GM12878 (cell line): ENCODE data around the gene MUSK. TPM values are rescaled to one million over a fixed set of nuclear protein-coding genes. Genes with fewer than 3 reads are reported as not detected.
A peak's percentile ranks its signal among the peaks of the same experiment; 100 is the strongest.

ENCODE experiments used
- BCLAF1 ChIP-seq: fragments of 450-650 bp; IDR thresholded peaks from 2 replicates; pipeline ENCODE4 v1.6.1; 2017; ENCODE audit warnings: antibody characterized with exemption, mild to moderate bottlenecking, moderate library complexity
- BMI1 ChIP-seq: fragments of 450-650 bp; IDR thresholded peaks from 2 replicates; pipeline ENCODE4 v1.6.1; 2016; ENCODE audit warnings: mild to moderate bottlenecking, moderate library complexity, borderline replicate concordance
- FOS ChIP-seq: IDR thresholded peaks from 3 replicates; pipeline ENCODE4 v1.6.1; 2011; ENCODE audit warnings: borderline replicate concordance; ENCODE audit not compliant: insufficient read length; ENCODE audit errors: extremely low read depth
- FOXK2 ChIP-seq: fragments of 450-650 bp; IDR thresholded peaks from 2 replicates; pipeline ENCODE4 v1.6.1; 2017; ENCODE audit warnings: mild to moderate bottlenecking, moderate library complexity
- MEF2B ChIP-seq: fragments of 450-650 bp; IDR thresholded peaks from 2 replicates; pipeline ENCODE4 v1.6.1; 2018; ENCODE audit warnings: mild to moderate bottlenecking, moderate library complexity; ENCODE audit not compliant: partially characterized antibody, poor library complexity, severe bottlenecking
- MTA3 ChIP-seq: IDR thresholded peaks from 2 replicates; pipeline ENCODE4 v1.6.1; 2012; ENCODE audit warnings: low read length, inconsistent platforms, borderline replicate concordance
- POLR2AphosphoS2 ChIP-seq: IDR thresholded peaks from 2 replicates; pipeline ENCODE4 v1.6.1; 2011; ENCODE audit warnings: low read depth, mild to moderate bottlenecking, low read length, improper control_type of control experiment, moderate library complexity
- SMC3 ChIP-seq: IDR thresholded peaks from 2 replicates; pipeline ENCODE4 v1.6.1; 2011; ENCODE audit warnings: low read length, improper control_type of control experiment, borderline replicate concordance
- SPI1 ChIP-seq: IDR thresholded peaks from 2 replicates; pipeline ENCODE4 v1.6.1; 2011; ENCODE audit warnings: low read depth, mild to moderate bottlenecking, low read length, moderate library complexity, borderline replicate concordance; ENCODE audit not compliant: insufficient read depth
- ZBTB40 ChIP-seq: fragments of 450-650 bp; IDR thresholded peaks from 2 replicates; pipeline ENCODE4 v1.6.1; 2016; ENCODE audit warnings: mild to moderate bottlenecking, moderate library complexity, borderline replicate concordance
- polyA plus RNA-seq, 11 experiments: library from polyadenylated mRNA; depleted of rRNA in 4 of 11; unstranded in 6 of 11; stranded (reverse) in 5 of 11; fragments of >200 nt; fragmentation: Nextera tagmentation in 4 of 11; fragmentation: Illumina TruSeq in 1 of 11; extraction: Ambion mirVana in 4 of 11; extraction: Trizol in 1 of 11; gene quantifications; 1 replicate in 1 of 11; 2 replicates in 10 of 11; pipeline versions ENCODE4 v1.2.1 to v1.2.3, GENCODE V29; 2011 to 2016; ENCODE audit warnings: inconsistent platforms in 2 of 11, missing spikeins in 2 of 11, low read depth in 1 of 11
- total RNA-seq, 4 experiments: library from RNA; depleted of rRNA in 3 of 4; stranded (reverse); fragments of >200 nt in 3 of 4; fragmentation: Illumina TruSeq in 1 of 4; extraction: Trizol in 1 of 4; gene quantifications; 2 replicates each; pipeline versions ENCODE4 v1.2.1 to v1.2.3, GENCODE V29; 2013 to 2021
- TF ChIP-seq, protein P1 (sequence below): fragments of 150-350 bp; IDR thresholded peaks from 2 replicates; pipeline ENCODE4 v1.6.1; 2014; ENCODE audit warnings: mild to moderate bottlenecking, low read depth, low read length
- TF ChIP-seq, protein P2 (sequence below): IDR thresholded peaks from 2 replicates; pipeline ENCODE4 v1.6.1; 2012; ENCODE audit warnings: improper control_type of control experiment, low read depth, low read length; ENCODE audit not compliant: insufficient replicate concordance
- TF ChIP-seq, protein P3 (sequence below): fragments of 450-650 bp; IDR thresholded peaks from 2 replicates; pipeline ENCODE4 v1.6.1; 2017; ENCODE audit warnings: mild to moderate bottlenecking

Gene MUSK
- total and polyA plus RNA-seq, 10 of the 15 experiments (the other 5 are each of a cell fraction or from before 2014, with no cell fraction given): 0.04 to 0.19 (median 0.10) TPM; not detected in 5

DNA sequence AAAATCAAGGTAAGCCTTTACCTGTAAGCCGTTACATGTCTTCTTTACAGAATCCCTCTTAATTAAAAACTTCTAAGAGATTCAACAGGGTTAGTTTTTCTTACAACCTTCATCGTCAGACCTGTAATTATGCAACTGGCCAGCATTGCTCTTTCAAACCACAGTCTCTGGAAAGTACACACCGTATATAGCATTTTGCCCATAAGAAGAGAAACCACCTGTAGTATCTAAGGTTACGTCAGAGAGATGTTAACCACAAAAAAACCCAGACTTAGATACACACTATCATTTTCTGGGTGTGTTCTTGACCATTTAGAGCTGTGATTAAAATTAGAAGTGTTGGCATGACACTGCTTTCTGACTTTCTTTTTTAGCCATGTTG, 140.0 kb downstream of the MUSK start (continued):
- TF ChIP-seq FOS (no peak), BMI1 (peak; percentile 76; the same call in 1 of the 2 replicates), SMC3 (no peak), BCLAF1 (no peak), POLR2AphosphoS2 (no peak), MTA3 (peak; percentile 91), MEF2B (peak; percentile 93), FOXK2 (no peak), SPI1 (no peak), ZBTB40 (no peak; the same call in 1 of the 2 replicates)
- TF ChIP-seq, protein P1, sequence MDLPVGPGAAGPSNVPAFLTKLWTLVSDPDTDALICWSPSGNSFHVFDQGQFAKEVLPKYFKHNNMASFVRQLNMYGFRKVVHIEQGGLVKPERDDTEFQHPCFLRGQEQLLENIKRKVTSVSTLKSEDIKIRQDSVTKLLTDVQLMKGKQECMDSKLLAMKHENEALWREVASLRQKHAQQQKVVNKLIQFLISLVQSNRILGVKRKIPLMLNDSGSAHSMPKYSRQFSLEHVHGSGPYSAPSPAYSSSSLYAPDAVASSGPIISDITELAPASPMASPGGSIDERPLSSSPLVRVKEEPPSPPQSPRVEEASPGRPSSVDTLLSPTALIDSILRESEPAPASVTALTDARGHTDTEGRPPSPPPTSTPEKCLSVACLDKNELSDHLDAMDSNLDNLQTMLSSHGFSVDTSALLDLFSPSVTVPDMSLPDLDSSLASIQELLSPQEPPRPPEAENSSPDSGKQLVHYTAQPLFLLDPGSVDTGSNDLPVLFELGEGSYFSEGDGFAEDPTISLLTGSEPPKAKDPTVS: no peak
- TF ChIP-seq, protein P2, sequence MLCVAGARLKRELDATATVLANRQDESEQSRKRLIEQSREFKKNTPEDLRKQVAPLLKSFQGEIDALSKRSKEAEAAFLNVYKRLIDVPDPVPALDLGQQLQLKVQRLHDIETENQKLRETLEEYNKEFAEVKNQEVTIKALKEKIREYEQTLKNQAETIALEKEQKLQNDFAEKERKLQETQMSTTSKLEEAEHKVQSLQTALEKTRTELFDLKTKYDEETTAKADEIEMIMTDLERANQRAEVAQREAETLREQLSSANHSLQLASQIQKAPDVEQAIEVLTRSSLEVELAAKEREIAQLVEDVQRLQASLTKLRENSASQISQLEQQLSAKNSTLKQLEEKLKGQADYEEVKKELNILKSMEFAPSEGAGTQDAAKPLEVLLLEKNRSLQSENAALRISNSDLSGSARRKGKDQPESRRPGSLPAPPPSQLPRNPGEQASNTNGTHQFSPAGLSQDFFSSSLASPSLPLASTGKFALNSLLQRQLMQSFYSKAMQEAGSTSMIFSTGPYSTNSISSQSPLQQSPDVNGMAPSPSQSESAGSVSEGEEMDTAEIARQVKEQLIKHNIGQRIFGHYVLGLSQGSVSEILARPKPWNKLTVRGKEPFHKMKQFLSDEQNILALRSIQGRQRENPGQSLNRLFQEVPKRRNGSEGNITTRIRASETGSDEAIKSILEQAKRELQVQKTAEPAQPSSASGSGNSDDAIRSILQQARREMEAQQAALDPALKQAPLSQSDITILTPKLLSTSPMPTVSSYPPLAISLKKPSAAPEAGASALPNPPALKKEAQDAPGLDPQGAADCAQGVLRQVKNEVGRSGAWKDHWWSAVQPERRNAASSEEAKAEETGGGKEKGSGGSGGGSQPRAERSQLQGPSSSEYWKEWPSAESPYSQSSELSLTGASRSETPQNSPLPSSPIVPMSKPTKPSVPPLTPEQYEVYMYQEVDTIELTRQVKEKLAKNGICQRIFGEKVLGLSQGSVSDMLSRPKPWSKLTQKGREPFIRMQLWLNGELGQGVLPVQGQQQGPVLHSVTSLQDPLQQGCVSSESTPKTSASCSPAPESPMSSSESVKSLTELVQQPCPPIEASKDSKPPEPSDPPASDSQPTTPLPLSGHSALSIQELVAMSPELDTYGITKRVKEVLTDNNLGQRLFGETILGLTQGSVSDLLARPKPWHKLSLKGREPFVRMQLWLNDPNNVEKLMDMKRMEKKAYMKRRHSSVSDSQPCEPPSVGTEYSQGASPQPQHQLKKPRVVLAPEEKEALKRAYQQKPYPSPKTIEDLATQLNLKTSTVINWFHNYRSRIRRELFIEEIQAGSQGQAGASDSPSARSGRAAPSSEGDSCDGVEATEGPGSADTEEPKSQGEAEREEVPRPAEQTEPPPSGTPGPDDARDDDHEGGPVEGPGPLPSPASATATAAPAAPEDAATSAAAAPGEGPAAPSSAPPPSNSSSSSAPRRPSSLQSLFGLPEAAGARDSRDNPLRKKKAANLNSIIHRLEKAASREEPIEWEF: no peak
- TF ChIP-seq, protein P3, sequence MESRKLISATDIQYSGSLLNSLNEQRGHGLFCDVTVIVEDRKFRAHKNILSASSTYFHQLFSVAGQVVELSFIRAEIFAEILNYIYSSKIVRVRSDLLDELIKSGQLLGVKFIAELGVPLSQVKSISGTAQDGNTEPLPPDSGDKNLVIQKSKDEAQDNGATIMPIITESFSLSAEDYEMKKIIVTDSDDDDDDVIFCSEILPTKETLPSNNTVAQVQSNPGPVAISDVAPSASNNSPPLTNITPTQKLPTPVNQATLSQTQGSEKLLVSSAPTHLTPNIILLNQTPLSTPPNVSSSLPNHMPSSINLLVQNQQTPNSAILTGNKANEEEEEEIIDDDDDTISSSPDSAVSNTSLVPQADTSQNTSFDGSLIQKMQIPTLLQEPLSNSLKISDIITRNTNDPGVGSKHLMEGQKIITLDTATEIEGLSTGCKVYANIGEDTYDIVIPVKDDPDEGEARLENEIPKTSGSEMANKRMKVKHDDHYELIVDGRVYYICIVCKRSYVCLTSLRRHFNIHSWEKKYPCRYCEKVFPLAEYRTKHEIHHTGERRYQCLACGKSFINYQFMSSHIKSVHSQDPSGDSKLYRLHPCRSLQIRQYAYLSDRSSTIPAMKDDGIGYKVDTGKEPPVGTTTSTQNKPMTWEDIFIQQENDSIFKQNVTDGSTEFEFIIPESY: no peak
